Measurements from ENCODE around the gene POLRMT. TPM values are rescaled to one million over a fixed set of nuclear protein-coding genes. Genes with fewer than 3 reads are reported as not detected.

The POLRMT gene
- polyA plus RNA-seq, 1 donor (not counting 4 experiments of a cell fraction or from before 2014, with no cell fraction given) = 33.3 TPM

DNA sequence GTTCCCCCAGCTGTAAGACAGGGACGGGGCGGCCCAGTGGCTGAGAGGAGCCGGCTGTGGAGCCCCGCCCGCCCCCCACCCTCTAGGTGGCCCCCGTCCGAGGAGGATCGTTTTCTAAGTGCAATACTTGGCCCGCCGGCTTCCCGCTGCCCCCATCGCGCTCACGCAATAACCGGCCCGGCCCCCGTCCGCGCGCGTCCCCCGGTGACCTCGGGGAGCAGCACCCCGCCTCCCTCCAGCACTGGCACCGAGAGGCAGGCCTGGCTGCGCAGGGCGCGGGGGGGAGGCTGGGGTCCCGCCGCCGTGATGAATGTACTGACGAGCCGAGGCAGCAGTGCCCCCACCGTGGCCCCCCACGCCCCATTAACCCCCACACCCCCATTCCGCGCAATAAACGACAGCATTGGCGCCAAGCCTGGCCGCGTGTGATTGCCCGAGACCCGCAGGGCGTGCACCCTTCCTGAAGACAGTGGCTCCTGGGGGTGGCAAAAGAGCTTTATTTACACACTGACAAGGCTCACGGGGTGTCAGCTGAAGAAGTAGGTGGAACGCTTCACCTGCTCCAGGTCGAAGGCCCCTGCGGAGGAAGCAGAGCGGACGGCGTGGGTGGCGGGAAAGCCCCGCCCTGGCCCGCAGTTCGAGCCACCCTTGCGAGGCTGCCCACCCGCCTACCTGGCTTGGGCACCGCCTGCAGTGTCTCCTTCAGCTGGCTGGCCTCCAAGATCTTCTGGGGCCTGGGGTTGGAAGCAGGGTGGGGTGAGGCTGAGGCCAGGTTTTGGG, 16.4 kb downstream of the POLRMT start:
- H3K36me3 ChIP-seq (ENCODE audit: control insufficient read depth in 2 of 2, extremely low read depth in 1 of 2, insufficient read depth in 2 of 2, low read length in 2 of 2) = peaks cover 10 to 15% of the 10 kb centered on the region in 2 experiments
- H3K4me1 ChIP-seq (ENCODE audit: control insufficient read depth, extremely low read depth, insufficient read depth, low read length) = peaks cover 3% of the 10 kb centered on the region
- dilution Hi-C loops (cut with MboI; ENCODE audit: extremely low pct_ligation_motif_present, low sequenced_read_pairs) = no loop called here
- FAIRE-seq (no peak), DNase-seq (ENCODE audit: low read depth, low spot score) (no peak)
- no peak overlapping the region for H2AFZ ChIP-seq (ENCODE audit: control insufficient read depth, low read length)
- H3K9me3 ChIP-seq (ENCODE audit: control insufficient read depth, low read depth, low read length) = no peaks in the 10 kb centered on the region
- H3K4me2 ChIP-seq (ENCODE audit: control insufficient read depth, extremely low read depth, insufficient read depth, low read depth, low read length) = no peak overlapping the region
- no peak overlapping the region for H3K4me3 ChIP-seq (ENCODE audit: control insufficient read depth in 2 of 3, extremely low read depth in 1 of 3, insufficient read depth in 2 of 3, low read depth in 1 of 3, low read length in 3 of 3)
- no peak overlapping the region for H3K9ac ChIP-seq (ENCODE audit: control insufficient read depth, extremely low read depth, insufficient read depth, low read length)
- no peaks in the 10 kb centered on the region for H3K79me2 ChIP-seq (ENCODE audit: control insufficient read depth, insufficient read depth, low read length)
- TF ChIP-seq, protein P1, sequence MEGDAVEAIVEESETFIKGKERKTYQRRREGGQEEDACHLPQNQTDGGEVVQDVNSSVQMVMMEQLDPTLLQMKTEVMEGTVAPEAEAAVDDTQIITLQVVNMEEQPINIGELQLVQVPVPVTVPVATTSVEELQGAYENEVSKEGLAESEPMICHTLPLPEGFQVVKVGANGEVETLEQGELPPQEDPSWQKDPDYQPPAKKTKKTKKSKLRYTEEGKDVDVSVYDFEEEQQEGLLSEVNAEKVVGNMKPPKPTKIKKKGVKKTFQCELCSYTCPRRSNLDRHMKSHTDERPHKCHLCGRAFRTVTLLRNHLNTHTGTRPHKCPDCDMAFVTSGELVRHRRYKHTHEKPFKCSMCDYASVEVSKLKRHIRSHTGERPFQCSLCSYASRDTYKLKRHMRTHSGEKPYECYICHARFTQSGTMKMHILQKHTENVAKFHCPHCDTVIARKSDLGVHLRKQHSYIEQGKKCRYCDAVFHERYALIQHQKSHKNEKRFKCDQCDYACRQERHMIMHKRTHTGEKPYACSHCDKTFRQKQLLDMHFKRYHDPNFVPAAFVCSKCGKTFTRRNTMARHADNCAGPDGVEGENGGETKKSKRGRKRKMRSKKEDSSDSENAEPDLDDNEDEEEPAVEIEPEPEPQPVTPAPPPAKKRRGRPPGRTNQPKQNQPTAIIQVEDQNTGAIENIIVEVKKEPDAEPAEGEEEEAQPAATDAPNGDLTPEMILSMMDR (optimal IDR thresholded peaks at IDR 0.05 in 1 of 3, IDR thresholded peaks at IDR 0.05 in 1 of 3, conservative IDR thresholded peaks at IDR 0.05 in 1 of 3; ENCODE audit: extremely low read depth in 1 of 3, insufficient read depth in 2 of 3, low read length in 3 of 3) = no peak
- no peak for TF ChIP-seq EZH2 (IDR thresholded peaks at IDR 0.05; ENCODE audit: low read length)
- H3K9me1 ChIP-seq (ENCODE audit: control insufficient read depth, extremely low read depth, insufficient read depth, low read length) = no peaks in the 10 kb centered on the region
- H3K27me3 ChIP-seq (ENCODE audit: control insufficient read depth, extremely low read depth, insufficient read depth, low read length) = no peaks in the 10 kb centered on the region
- peaks cover 5% of the 10 kb centered on the region for H4K20me1 ChIP-seq (ENCODE audit: control insufficient read depth, extremely low read depth, insufficient read depth, low read length)
- no peak overlapping the region for H3K27ac ChIP-seq (ENCODE audit: control insufficient read depth, insufficient read depth, low read length)

DNA sequence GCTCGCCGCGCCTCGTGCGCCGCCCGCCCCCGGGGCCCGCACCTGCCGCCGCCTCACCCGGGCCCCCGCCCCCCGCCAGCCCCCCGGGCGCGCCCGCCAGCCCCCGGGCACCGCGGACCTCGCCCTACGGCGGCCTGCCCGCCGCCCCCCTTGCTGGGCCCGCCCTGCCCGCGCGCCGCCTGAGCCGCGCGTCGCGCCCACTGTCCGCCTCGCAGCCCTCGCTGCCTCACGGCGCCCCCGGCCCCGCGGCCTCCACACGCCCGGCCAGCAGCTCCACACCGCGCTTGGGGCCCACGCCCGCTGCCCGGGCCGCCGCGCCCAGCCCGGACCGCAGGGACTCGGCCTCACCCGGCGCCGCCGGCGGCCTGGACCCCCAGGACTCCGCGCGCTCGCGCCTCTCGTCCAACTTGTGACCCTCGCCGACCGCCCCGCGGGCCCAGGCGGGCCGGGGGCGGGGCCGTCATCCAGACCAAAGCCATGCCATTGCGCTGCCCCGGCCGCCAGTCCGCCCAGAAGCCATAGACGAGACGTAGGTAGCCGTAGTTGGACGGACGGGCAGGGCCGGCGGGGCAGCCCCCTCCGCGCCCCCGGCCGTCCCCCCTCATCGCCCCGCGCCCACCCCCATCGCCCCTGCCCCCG, 17.2 kb downstream of the POLRMT start:
- no peak for FAIRE-seq
- H4K20me1 ChIP-seq (ENCODE audit: control insufficient read depth, extremely low read depth, insufficient read depth, low read length) = peaks cover 8% of the 10 kb centered on the region
- no peaks in the 10 kb centered on the region for H3K79me2 ChIP-seq (ENCODE audit: control insufficient read depth, insufficient read depth, low read length)
- no peak for DNase-seq (ENCODE audit: low read depth, low spot score)
- no peaks in the 10 kb centered on the region for H3K9me1 ChIP-seq (ENCODE audit: control insufficient read depth, extremely low read depth, insufficient read depth, low read length)
- dilution Hi-C loops (cut with MboI; ENCODE audit: extremely low pct_ligation_motif_present, low sequenced_read_pairs) = no loop called here
- no peak overlapping the region for H3K27ac ChIP-seq (ENCODE audit: control insufficient read depth, insufficient read depth, low read length)
- no peak overlapping the region for H3K4me3 ChIP-seq (ENCODE audit: control insufficient read depth in 2 of 3, extremely low read depth in 1 of 3, insufficient read depth in 2 of 3, low read depth in 1 of 3, low read length in 3 of 3)
- TF ChIP-seq, protein P1 (optimal IDR thresholded peaks at IDR 0.05 in 1 of 3, IDR thresholded peaks at IDR 0.05 in 1 of 3, conservative IDR thresholded peaks at IDR 0.05 in 1 of 3; ENCODE audit: extremely low read depth in 1 of 3, insufficient read depth in 2 of 3, low read length in 3 of 3) = no peak
- TF ChIP-seq EZH2 (IDR thresholded peaks at IDR 0.05; ENCODE audit: low read length) = no peak
- no peak overlapping the region for H3K9ac ChIP-seq (ENCODE audit: control insufficient read depth, extremely low read depth, insufficient read depth, low read length)
- no peaks in the 10 kb centered on the region for H3K9me3 ChIP-seq (ENCODE audit: control insufficient read depth, low read depth, low read length)
- H3K4me1 ChIP-seq (ENCODE audit: control insufficient read depth, extremely low read depth, insufficient read depth, low read length) = peaks cover 10% of the 10 kb centered on the region
- no peaks in the 10 kb centered on the region for H3K27me3 ChIP-seq (ENCODE audit: control insufficient read depth, extremely low read depth, insufficient read depth, low read length)
- H3K36me3 ChIP-seq (ENCODE audit: control insufficient read depth in 2 of 2, extremely low read depth in 1 of 2, insufficient read depth in 2 of 2, low read length in 2 of 2) = peaks cover 6 to 15% of the 10 kb centered on the region in 2 experiments
- H2AFZ ChIP-seq (ENCODE audit: control insufficient read depth, low read length) = no peak overlapping the region
- no peak overlapping the region for H3K4me2 ChIP-seq (ENCODE audit: control insufficient read depth, extremely low read depth, insufficient read depth, low read depth, low read length)
